Thymus (tissue), 11 donors: ENCODE results near the gene DLX5. TPM values are rescaled to one million over a fixed set of nuclear protein-coding genes. Genes with fewer than 3 reads are reported as not detected.

Experiments
- DNase-seq, 9 donors: peaks; one replicate each; pipeline ENCODE4 v3.0.0-alpha.2; 2013; ENCODE audit warnings: low spot score in 9 of 9, low read depth in 6 of 9, missing footprints in 1 of 9
- H3K27ac ChIP-seq, 2 donors: one replicate each; pipeline ENCODE4 v1.5.1; 2013; ENCODE audit warnings: control low read depth in 1 of 2, low read depth in 1 of 2, low read length in 1 of 2, mild to moderate bottlenecking in 1 of 2, moderate library complexity in 1 of 2
- H3K27me3 ChIP-seq, 2 donors: one replicate each; pipeline ENCODE4 v1.5.1; 2013; ENCODE audit warnings: low read length in 1 of 2; ENCODE audit not compliant: control insufficient read depth in 2 of 2, insufficient read depth in 1 of 2
- H3K36me3 ChIP-seq, 2 donors: one replicate each; pipeline ENCODE4 v1.5.1; 2013; ENCODE audit warnings: low read length in 1 of 2, mild to moderate bottlenecking in 1 of 2, moderate library complexity in 1 of 2; ENCODE audit not compliant: control insufficient read depth in 2 of 2, insufficient read depth in 2 of 2
- H3K4me1 ChIP-seq, 2 donors: one replicate each; pipeline ENCODE4 v1.5.1; 2013; ENCODE audit warnings: low read length in 2 of 2; ENCODE audit not compliant: control insufficient read depth in 2 of 2, insufficient read depth in 2 of 2
- H3K4me3 ChIP-seq, 2 donors: one replicate each; pipeline ENCODE4 v1.5.1; 2013; ENCODE audit warnings: low read length in 2 of 2, control low read depth in 1 of 2, mild to moderate bottlenecking in 1 of 2
- H3K9me3 ChIP-seq, 2 donors: one replicate each; pipeline ENCODE4 v1.5.1; 2013; ENCODE audit warnings: low read length in 1 of 2, mild to moderate bottlenecking in 1 of 2; ENCODE audit not compliant: control insufficient read depth in 2 of 2, insufficient read depth in 1 of 2
- WGBS: extraction: QIAGEN DNeasy Blood & Tissue Kit; methylation state at CpG from one replicate; pipeline ENCODE4 v1.1.7; 2013; 5-methylcytosine and 5-hydroxymethylcytosine counted together
- polyA plus RNA-seq: library from polyadenylated mRNA; stranded (reverse); fragments of 200-250 nt; gene quantifications from one replicate; pipeline ENCODE4 v1.2.3, GENCODE V29; 2013
- total RNA-seq: library from RNA; stranded (reverse); fragments of 120-200 nt; gene quantifications from one replicate; pipeline ENCODE4 v1.2.4, GENCODE V29; 2013
- donor health status: healthy.

DLX5 gene
- total and polyA plus RNA-seq, 2 donors = 0.66 to 9.0 TPM

GRCh38 chr7:97001656-97002554 is 22.7 kb downstream of the DLX5 start:
- peaks cover 88 to 99% of the 10 kb centered on the region in 2 donors for H3K27me3 ChIP-seq

DNA sequence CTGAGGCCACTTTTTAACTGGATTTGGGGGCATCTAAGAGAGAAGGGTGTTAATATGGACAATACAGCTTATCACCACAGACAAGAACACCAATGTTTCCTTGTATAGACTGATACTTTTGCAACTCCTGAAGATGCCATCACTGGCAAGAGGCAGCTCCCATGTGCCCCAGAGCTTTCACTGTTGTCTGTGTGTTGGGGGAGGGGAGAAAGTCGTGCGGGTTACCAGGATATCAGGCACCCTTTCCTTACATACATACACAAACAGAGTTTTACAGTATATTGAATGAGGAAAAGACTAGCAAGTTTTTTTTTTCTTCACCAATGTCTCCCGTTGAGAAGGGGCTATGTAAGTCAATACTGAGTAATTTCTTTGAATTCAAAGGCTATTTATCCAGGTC is 23.4 kb downstream of the DLX5 start:
- peaks cover 0 to 5% of the 10 kb centered on the region in 2 donors for H3K4me1 ChIP-seq

More at GRCh38 chr7:97001656-97002554, 22.7 kb downstream of the DLX5 start:
- peaks cover 0 to 1% of the 10 kb centered on the region in 2 donors for H3K9me3 ChIP-seq
- 29% methylated on average over 39 of the region's 39 CpGs for WGBS
- no peak overlapping the region for H3K4me3 ChIP-seq
- peaks cover 0 to 5% of the 10 kb centered on the region in 2 donors for H3K4me1 ChIP-seq
- no peaks in the 10 kb centered on the region for H3K36me3 ChIP-seq
- no peak for DNase-seq
- H3K27ac ChIP-seq = no peak overlapping the region

DNA sequence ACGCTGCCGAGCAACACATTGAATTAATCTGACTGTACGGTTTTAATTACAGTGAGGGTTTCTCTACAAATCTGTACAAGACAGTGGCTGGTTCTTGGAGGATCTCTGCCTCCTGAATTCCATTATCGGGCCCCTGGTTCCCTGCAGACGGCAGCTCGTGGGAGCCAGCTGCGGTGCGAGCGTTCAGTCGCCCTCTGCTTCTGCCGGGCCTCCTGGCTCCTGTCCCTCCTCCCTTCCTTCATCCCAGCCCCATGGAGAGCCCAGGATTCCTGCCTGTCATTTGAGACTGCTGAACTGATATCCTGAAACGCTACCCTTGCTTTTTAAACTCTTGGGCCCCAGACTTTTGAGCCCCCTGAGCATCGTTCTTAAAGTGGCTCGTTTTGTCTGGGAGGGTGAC is 25.9 kb downstream of the DLX5 start:
- WGBS = 5% methylated on average over 14 of the region's 14 CpGs
- H3K27me3 ChIP-seq = peaks cover 92 to 100% of the 10 kb centered on the region in 2 donors
- H3K36me3 ChIP-seq = no peaks in the 10 kb centered on the region
- H3K4me1 ChIP-seq = no peaks in the 10 kb centered on the region
- peaks cover 0 to 3% of the 10 kb centered on the region in 2 donors for H3K9me3 ChIP-seq
- H3K4me3 ChIP-seq = no peak overlapping the region
- H3K27ac ChIP-seq = no peak overlapping the region
- DNase-seq = no peak

More for the DNA sequence above, 23.4 kb downstream of the DLX5 start:
- Histone ChIP-seq H3K4me3 (no peak overlapping the region), H3K27ac (no peak overlapping the region), H3K27me3 (peaks cover 87 to 100% of the 10 kb centered on the region in 2 donors), H3K36me3 (no peaks in the 10 kb centered on the region), H3K9me3 (peaks cover 0 to 1% of the 10 kb centered on the region in 2 donors)
- WGBS = 8% methylated on average over 3 of the region's 3 CpGs
- no peak for DNase-seq

GRCh38 chr7:96998333-96998732 is 26.3 kb downstream of the DLX5 start:
- H3K4me3 ChIP-seq = no peak overlapping the region
- no peak overlapping the region for H3K27ac ChIP-seq
- 11% methylated on average over 11 of the region's 11 CpGs for WGBS
- no peak for DNase-seq
- H3K27me3 ChIP-seq = peaks cover 91 to 100% of the 10 kb centered on the region in 2 donors
- H3K9me3 ChIP-seq = peaks cover under 1 to 3% of the 10 kb centered on the region in 2 donors
- H3K4me1 ChIP-seq = no peaks in the 10 kb centered on the region
- H3K36me3 ChIP-seq = no peaks in the 10 kb centered on the region

GRCh38 chr7:96997512-96998032 is 27.1 kb downstream of the DLX5 start:
- Histone ChIP-seq H3K36me3 (no peaks in the 10 kb centered on the region), H3K27ac (no peak overlapping the region), H3K9me3 (peaks cover 3 to 8% of the 10 kb centered on the region in 2 donors), H3K27me3 (peaks cover 91 to 100% of the 10 kb centered on the region in 2 donors), H3K4me3 (no peak overlapping the region), H3K4me1 (no peaks in the 10 kb centered on the region)
- WGBS = 14% methylated on average over 23 of the region's 23 CpGs
- no peak for DNase-seq

- 13% methylated on average over 14 of the region's 14 CpGs for WGBS
Observed at GRCh38 chr7:96996958-96997511, 27.6 kb downstream of the DLX5 start.

GRCh38 chr7:96996111-96996957 is 28.3 kb downstream of the DLX5 start:
- H3K27ac ChIP-seq = no peak overlapping the region
- no peaks in the 10 kb centered on the region for H3K4me1 ChIP-seq
- H3K36me3 ChIP-seq = no peaks in the 10 kb centered on the region
- peaks cover 91 to 99% of the 10 kb centered on the region in 2 donors for H3K27me3 ChIP-seq
- DNase-seq = no peak
- 6% methylated on average over 32 of the region's 32 CpGs for WGBS
- H3K4me3 ChIP-seq = no peak overlapping the region
- peaks cover 1 to 10% of the 10 kb centered on the region in 2 donors for H3K9me3 ChIP-seq

More at GRCh38 chr7:96996958-96997511, 27.6 kb downstream of the DLX5 start:
- no peaks in the 10 kb centered on the region for H3K4me1 ChIP-seq
- H3K4me3 ChIP-seq = no peak overlapping the region
- H3K36me3 ChIP-seq = no peaks in the 10 kb centered on the region
- H3K27ac ChIP-seq = no peak overlapping the region
- H3K9me3 ChIP-seq = peaks cover 1 to 10% of the 10 kb centered on the region in 2 donors
- no peak for DNase-seq
- H3K27me3 ChIP-seq = peaks cover 91 to 100% of the 10 kb centered on the region in 2 donors

- Histone ChIP-seq H3K36me3 (no peaks in the 10 kb centered on the region), H3K4me3 (no peak overlapping the region), H3K27me3 (peaks cover 83 to 99% of the 10 kb centered on the region in 2 donors), H3K27ac (no peak overlapping the region), H3K4me1 (no peaks in the 10 kb centered on the region), H3K9me3 (peaks cover 1 to 10% of the 10 kb centered on the region in 2 donors)
- DNase-seq = no peak
- WGBS = 14% methylated on average over 6 of the region's 6 CpGs
Observed at GRCh38 chr7:96995406-96996110, 29.1 kb downstream of the DLX5 start.
